TTC549 (cell line): Measurements from ENCODE around the gene RCAN1.

ENCODE experiments used
- FAIRE-seq: peaks from 2 replicates; lab custom pipeline; 2012; peaks lifted over from hg19 to GRCh38; lab: Jason Lieb, UNC

Gene RCAN1

GRCh38 chr21:34598931-34599400 is 15.9 kb downstream of the RCAN1 start:
- no peak for FAIRE-seq

- no peak for FAIRE-seq
Measured at GRCh38 chr21:34597406-34597805, 17.5 kb downstream of the RCAN1 start.

- no peak for FAIRE-seq
Measured at GRCh38 chr21:34596561-34597271, 18.2 kb downstream of the RCAN1 start.

- FAIRE-seq, result no peak
Measured at GRCh38 chr21:34595457-34595856, 19.5 kb downstream of the RCAN1 start.

GRCh38 chr21:34594566-34595234 is 20.2 kb downstream of the RCAN1 start:
- FAIRE-seq, result no peak

GRCh38 chr21:34593954-34594531 is 20.9 kb downstream of the RCAN1 start:
- FAIRE-seq, result no peak

- FAIRE-seq, result no peak
Measured at GRCh38 chr21:34593423-34593822, 21.5 kb downstream of the RCAN1 start.

GRCh38 chr21:34592120-34592955 is 22.6 kb downstream of the RCAN1 start:
- no peak for FAIRE-seq

GRCh38 chr21:34590520-34590919 is 24.4 kb downstream of the RCAN1 start:
- no peak for FAIRE-seq

GRCh38 chr21:34589511-34590282 is 25.2 kb downstream of the RCAN1 start:
- FAIRE-seq, result no peak

GRCh38 chr21:34583926-34584563 is 30.9 kb downstream of the RCAN1 start:
- no peak for FAIRE-seq

GRCh38 chr21:34582506-34583150 is 32.3 kb downstream of the RCAN1 start:
- FAIRE-seq, result no peak

- no peak for FAIRE-seq
Measured at GRCh38 chr21:34580181-34580700, 34.7 kb downstream of the RCAN1 start.

GRCh38 chr21:34579411-34579810 is 35.5 kb downstream of the RCAN1 start:
- no peak for FAIRE-seq

- no peak for FAIRE-seq
Measured at GRCh38 chr21:34576041-34576511, 38.8 kb downstream of the RCAN1 start.

GRCh38 chr21:34574601-34575529 is 40.0 kb downstream of the RCAN1 start:
- FAIRE-seq, result no peak

- no peak for FAIRE-seq
Measured at GRCh38 chr21:34571994-34572393, 42.9 kb downstream of the RCAN1 start.

- no peak for FAIRE-seq
Measured at GRCh38 chr21:34570313-34570712, 44.6 kb downstream of the RCAN1 start.

GRCh38 chr21:34569381-34569979 is 45.4 kb downstream of the RCAN1 start:
- no peak for FAIRE-seq
